OCI-LY7 (cell line): ENCODE measurements around the gene PPAN.

Source experiments
- CTCF ChIP-seq: fragments of 200-600 bp; sonication (generic); conservative IDR thresholded peaks from 2 replicates; pipeline ENCODE4 v1.5.1; 2014; ENCODE audit warnings: mild to moderate bottlenecking, antibody characterized with exemption, low read length, moderate library complexity, mixed read lengths
- EZH2phosphoT487 ChIP-seq: fragments of 200-600 bp; sonication (generic); IDR thresholded peaks from 2 replicates; pipeline ENCODE4 v1.6.1; 2018; ENCODE audit warnings: low read depth, borderline replicate concordance, mild to moderate bottlenecking, mixed run types, antibody characterized with exemption, low read length, moderate library complexity, mixed read lengths

- TF ChIP-seq EZH2phosphoT487 (no peak), CTCF (no peak)
These were observed 3.4 kb upstream of the PPAN start for GRCh38 chr19:10102787-10103236.
